Caco-2 (cell line): ENCODE results near the gene PRSS58. TPM values are rescaled to one million over a fixed set of nuclear protein-coding genes. Genes with fewer than 3 reads are reported as not detected.
A peak's percentile ranks its signal among the peaks of the same experiment; 100 is the strongest.

Experiments used
- BruUV-seq: library from RNA; stranded (reverse); fragments of 400-500 nt; replicated peaks from 2 replicates; lab custom pipeline; 2021; lab: Mats Ljungman, UMichigan
- CTCF ChIA-PET: fragments of 300-600 bp; sonication (Branson Sonifier 250); formaldehyde crosslinking; loops from one replicate; lab custom pipeline; 2022; ENCODE audit warnings: antibody characterized with exemption; lab: Charles Lee
- POLR2A ChIA-PET: fragments of 300-600 bp; sonication (Branson Sonifier 250); formaldehyde crosslinking; loops from one replicate; lab custom pipeline; 2022; ENCODE audit warnings: antibody characterized with exemption; lab: Charles Lee
- DNase-seq, 2 experiments: peaks; one replicate each; pipeline versions ENCODE4 v3.0.0 to v3.0.0-alpha.2; 2020 to 2022
- H3K27me3 ChIP-seq: replicated peaks from 2 replicates; pipeline ENCODE4 v1.6.0; 2011; ENCODE audit warnings: low read length; ENCODE audit not compliant: control insufficient read depth, insufficient read depth
- H3K36me3 ChIP-seq: 2 replicates; pipeline ENCODE4 v1.5.1; 2011; ENCODE audit warnings: low read length; ENCODE audit not compliant: control insufficient read depth, insufficient read depth
- H3K4me1 ChIP-seq: fragments of 250-450 bp; sonication (Bioruptor Pico); 2 replicates; pipeline ENCODE4 v1.5.1; 2020; ENCODE audit warnings: mild to moderate bottlenecking
- H3K4me3 ChIP-seq: 2 replicates; pipeline ENCODE4 v1.5.1; 2011; ENCODE audit warnings: low read depth, mild to moderate bottlenecking, control low read depth, low read length
- H3K9me3 ChIP-seq: fragments of 250-450 bp; sonication (Bioruptor Pico); 2 replicates; pipeline ENCODE4 v1.5.1; 2020; ENCODE audit warnings: mild to moderate bottlenecking, moderate library complexity
- H3K27ac Mint-ChIP-seq: one replicate; pipeline ENCODE4 v1.8.0; 2022; ENCODE audit warnings: mixed read lengths; ENCODE audit not compliant: unreplicated experiment
- H3K27me3 Mint-ChIP-seq: one replicate; pipeline ENCODE4 v1.8.0; 2022; ENCODE audit warnings: mixed read lengths; ENCODE audit not compliant: insufficient read depth, unreplicated experiment
- H3K36me3 Mint-ChIP-seq: one replicate; pipeline ENCODE4 v1.8.0; 2022; ENCODE audit warnings: mild to moderate bottlenecking, mixed read lengths; ENCODE audit not compliant: insufficient read depth, unreplicated experiment
- H3K4me1 Mint-ChIP-seq: one replicate; pipeline ENCODE4 v1.8.0; 2022; ENCODE audit warnings: low read depth, mixed read lengths; ENCODE audit not compliant: unreplicated experiment
- H3K4me3 Mint-ChIP-seq: one replicate; pipeline ENCODE4 v1.8.0; 2022; ENCODE audit warnings: mild to moderate bottlenecking, moderate library complexity, mixed read lengths; ENCODE audit not compliant: unreplicated experiment
- H3K9me3 Mint-ChIP-seq: one replicate; pipeline ENCODE4 v1.8.0; 2022; ENCODE audit warnings: mixed read lengths; ENCODE audit not compliant: unreplicated experiment
- CTCF ChIP-seq, 2 experiments: fragments of 200-600 bp in 1 of 2; IDR thresholded peaks; 1 replicate in 1 of 2; 2 replicates in 1 of 2; pipeline versions ENCODE4 v1.5.1 to v1.8.0; 2011 to 2022; ENCODE audit warnings: antibody characterized with exemption in 1 of 2, control low read depth in 1 of 2, inconsistent platforms in 1 of 2, low read depth in 1 of 2, low read length in 1 of 2, mild to moderate bottlenecking in 1 of 2, moderate library complexity in 1 of 2; ENCODE audit not compliant: insufficient read depth in 1 of 2, severe bottlenecking in 1 of 2, unreplicated experiment in 1 of 2
- intact Hi-C: fragments of 100-400 bp; cut with micrococcal nuclease; formaldehyde crosslinking; loops from one replicate; pipeline ENCODE4 v1.10.0; 2022; ENCODE audit not compliant: unreplicated experiment
- total RNA-seq: library from RNA; stranded (reverse); gene quantifications from 2 replicates; pipeline ENCODE4 v1.2.3, GENCODE V29; 2022

PRSS58 gene
- total RNA-seq, 1 experiment from 2014 or later, result not detected

GRCh38 chr7:142299237-142299781 is 41.5 kb upstream of the PRSS58 start:
- TF ChIP-seq CTCF (IDR thresholded peaks at IDR 0.05; ENCODE audit: insufficient read depth in 1 of 2, low read depth in 1 of 2, low read length in 1 of 2, severe bottlenecking in 1 of 2, unreplicated experiment in 1 of 2), result no peak
- BruUV-seq, result no TSS peak
- Mint-ChIP-seq H3K36me3 (no peaks in the 10 kb centered on the region), H3K27me3 (peaks cover 26% of the 10 kb centered on the region), H3K27ac (no peak overlapping the region), H3K4me3 (no peak overlapping the region), H3K9me3 (no peaks in the 10 kb centered on the region), H3K4me1 (no peaks in the 10 kb centered on the region)
- Histone ChIP-seq H3K27me3 (no peaks in the 10 kb centered on the region; the same call in 1 of the 2 replicates), H3K9me3 (no peaks in the 10 kb centered on the region), H3K4me1 (no peaks in the 10 kb centered on the region), H3K36me3 (no peaks in the 10 kb centered on the region), H3K4me3 (no peak overlapping the region)
- intact Hi-C loops, result no loop called here
- no peak for DNase-seq
- ChIA-PET CTCF (no interaction called here), POLR2A (no interaction called here)

GRCh38 chr7:142298627-142299026 is 40.8 kb upstream of the PRSS58 start:
- no peaks in the 10 kb centered on the region for H3K36me3 Mint-ChIP-seq
- Histone ChIP-seq H3K27me3 (no peaks in the 10 kb centered on the region; the same call in 1 of the 2 replicates), H3K4me1 (no peaks in the 10 kb centered on the region), H3K4me3 (no peak overlapping the region), H3K9me3 (no peaks in the 10 kb centered on the region), H3K36me3 (no peaks in the 10 kb centered on the region)
- no peak for TF ChIP-seq CTCF (IDR thresholded peaks at IDR 0.05; ENCODE audit: insufficient read depth in 1 of 2, low read depth in 1 of 2, low read length in 1 of 2, severe bottlenecking in 1 of 2, unreplicated experiment in 1 of 2)
- no peaks in the 10 kb centered on the region for H3K4me1 Mint-ChIP-seq
- ChIA-PET POLR2A (no interaction called here), CTCF (interaction anchor here (0.6 to 1.3 kb wide), 3 partner anchors 22 to 322 kb away, joined by 3 to 5 read pairs (median 3); no protein-coding TSS in a partner anchor)
- H3K9me3 Mint-ChIP-seq, result no peaks in the 10 kb centered on the region
- peaks cover 24% of the 10 kb centered on the region for H3K27me3 Mint-ChIP-seq
- BruUV-seq, result no TSS peak
- H3K27ac Mint-ChIP-seq, result no peak overlapping the region
- no peak for DNase-seq
- intact Hi-C loops, result no loop called here
- no peak overlapping the region for H3K4me3 Mint-ChIP-seq

- no peaks in the 10 kb centered on the region for H3K36me3 Mint-ChIP-seq
- DNase-seq, result peak in 1 of 2 experiments; percentile 19
- Histone ChIP-seq H3K4me3 (no peak overlapping the region), H3K27me3 (no peaks in the 10 kb centered on the region; the same call in 1 of the 2 replicates), H3K36me3 (no peaks in the 10 kb centered on the region), H3K9me3 (no peaks in the 10 kb centered on the region), H3K4me1 (no peaks in the 10 kb centered on the region)
- TF ChIP-seq CTCF (IDR thresholded peaks at IDR 0.05; ENCODE audit: insufficient read depth in 1 of 2, low read depth in 1 of 2, low read length in 1 of 2, severe bottlenecking in 1 of 2, unreplicated experiment in 1 of 2), result peak; percentile 31 to 46
- POLR2A ChIA-PET, result no interaction called here
- CTCF ChIA-PET, result interaction anchor here (0.6 to 1.3 kb wide), 4 partner anchors 14 to 322 kb away, joined by 3 to 5 read pairs (median 3); no protein-coding TSS in a partner anchor
- peaks cover 25% of the 10 kb centered on the region for H3K27me3 Mint-ChIP-seq
- H3K27ac Mint-ChIP-seq, result no peak overlapping the region
- H3K4me1 Mint-ChIP-seq, result no peaks in the 10 kb centered on the region
- intact Hi-C loops, result no loop called here
- no TSS peak for BruUV-seq
- no peaks in the 10 kb centered on the region for H3K9me3 Mint-ChIP-seq
- H3K4me3 Mint-ChIP-seq, result no peak overlapping the region
Measured at GRCh38 chr7:142298009-142298408, 40.2 kb upstream of the PRSS58 start.
